ENCODE measurements around the gene NR4A1.

DNA sequence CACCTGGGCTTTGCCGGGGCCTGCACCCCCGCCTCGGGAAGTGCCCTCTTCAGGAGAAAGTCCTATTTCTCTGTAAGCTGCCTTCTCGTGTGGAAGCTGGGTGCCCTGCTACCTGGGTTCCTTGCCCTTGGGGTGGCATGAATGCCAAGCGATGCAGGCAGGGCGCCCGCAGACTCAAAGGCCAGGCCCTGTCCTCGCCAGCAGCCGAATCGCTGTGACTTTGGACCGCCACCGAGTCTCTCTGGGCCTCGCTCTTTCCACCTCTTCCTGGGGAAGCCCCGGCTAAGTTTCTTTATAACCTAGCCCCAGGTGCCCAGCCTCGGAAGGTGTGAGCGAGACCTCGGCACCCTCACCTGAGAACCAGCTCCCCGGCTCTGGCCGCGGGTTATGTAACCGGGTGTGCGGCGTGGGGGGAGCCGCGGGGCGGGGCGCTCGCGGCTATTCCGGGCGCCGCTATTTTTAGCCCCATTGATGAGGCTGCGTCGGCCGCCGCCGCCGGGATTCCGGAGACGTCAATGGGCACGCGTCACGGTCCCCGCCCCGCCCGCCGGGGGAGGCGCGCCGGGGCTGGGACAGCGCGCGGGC lies 14.6 kb upstream of the NR4A1 start:
- TF ChIP-seq CTCF (IDR thresholded peaks at IDR 0.05; ENCODE audit: low read length) (no peak), EZH2 (optimal IDR thresholded peaks at IDR 0.05; ENCODE audit: low read depth, low read length) (no peak)
